HL-60 (cell line): ENCODE results near the gene AKAP12.

Experiments
- POLR2AphosphoS5 ChIP-seq: IDR thresholded peaks from 2 replicates; pipeline ENCODE4 v1.6.1; 2012; ENCODE audit warnings: low read depth
- REST ChIP-seq: IDR thresholded peaks from 2 replicates; pipeline ENCODE4 v1.6.1; 2012; ENCODE audit warnings: low read depth; ENCODE audit not compliant: insufficient replicate concordance
- TF ChIP-seq, protein P1 (sequence below): IDR thresholded peaks from one replicate; pipeline ENCODE4 v1.5.1; 2011; ENCODE audit warnings: low read length, control low read depth, inconsistent platforms; ENCODE audit not compliant: insufficient read depth

- TF ChIP-seq, protein P1, sequence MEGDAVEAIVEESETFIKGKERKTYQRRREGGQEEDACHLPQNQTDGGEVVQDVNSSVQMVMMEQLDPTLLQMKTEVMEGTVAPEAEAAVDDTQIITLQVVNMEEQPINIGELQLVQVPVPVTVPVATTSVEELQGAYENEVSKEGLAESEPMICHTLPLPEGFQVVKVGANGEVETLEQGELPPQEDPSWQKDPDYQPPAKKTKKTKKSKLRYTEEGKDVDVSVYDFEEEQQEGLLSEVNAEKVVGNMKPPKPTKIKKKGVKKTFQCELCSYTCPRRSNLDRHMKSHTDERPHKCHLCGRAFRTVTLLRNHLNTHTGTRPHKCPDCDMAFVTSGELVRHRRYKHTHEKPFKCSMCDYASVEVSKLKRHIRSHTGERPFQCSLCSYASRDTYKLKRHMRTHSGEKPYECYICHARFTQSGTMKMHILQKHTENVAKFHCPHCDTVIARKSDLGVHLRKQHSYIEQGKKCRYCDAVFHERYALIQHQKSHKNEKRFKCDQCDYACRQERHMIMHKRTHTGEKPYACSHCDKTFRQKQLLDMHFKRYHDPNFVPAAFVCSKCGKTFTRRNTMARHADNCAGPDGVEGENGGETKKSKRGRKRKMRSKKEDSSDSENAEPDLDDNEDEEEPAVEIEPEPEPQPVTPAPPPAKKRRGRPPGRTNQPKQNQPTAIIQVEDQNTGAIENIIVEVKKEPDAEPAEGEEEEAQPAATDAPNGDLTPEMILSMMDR, result no peak
- no peak for TF ChIP-seq REST
- TF ChIP-seq POLR2AphosphoS5, result no peak
Measured at GRCh38 chr6:151339369-151339768, 99.6 kb downstream of the AKAP12 start.
